ENCODE data around the gene ISG15.
"Not testable (repeated sequence)": the region's sequence is repeated elsewhere in the genome, so short reads cannot be mapped to it uniquely, and the experiment has no call there.

Gene ISG15

DNA sequence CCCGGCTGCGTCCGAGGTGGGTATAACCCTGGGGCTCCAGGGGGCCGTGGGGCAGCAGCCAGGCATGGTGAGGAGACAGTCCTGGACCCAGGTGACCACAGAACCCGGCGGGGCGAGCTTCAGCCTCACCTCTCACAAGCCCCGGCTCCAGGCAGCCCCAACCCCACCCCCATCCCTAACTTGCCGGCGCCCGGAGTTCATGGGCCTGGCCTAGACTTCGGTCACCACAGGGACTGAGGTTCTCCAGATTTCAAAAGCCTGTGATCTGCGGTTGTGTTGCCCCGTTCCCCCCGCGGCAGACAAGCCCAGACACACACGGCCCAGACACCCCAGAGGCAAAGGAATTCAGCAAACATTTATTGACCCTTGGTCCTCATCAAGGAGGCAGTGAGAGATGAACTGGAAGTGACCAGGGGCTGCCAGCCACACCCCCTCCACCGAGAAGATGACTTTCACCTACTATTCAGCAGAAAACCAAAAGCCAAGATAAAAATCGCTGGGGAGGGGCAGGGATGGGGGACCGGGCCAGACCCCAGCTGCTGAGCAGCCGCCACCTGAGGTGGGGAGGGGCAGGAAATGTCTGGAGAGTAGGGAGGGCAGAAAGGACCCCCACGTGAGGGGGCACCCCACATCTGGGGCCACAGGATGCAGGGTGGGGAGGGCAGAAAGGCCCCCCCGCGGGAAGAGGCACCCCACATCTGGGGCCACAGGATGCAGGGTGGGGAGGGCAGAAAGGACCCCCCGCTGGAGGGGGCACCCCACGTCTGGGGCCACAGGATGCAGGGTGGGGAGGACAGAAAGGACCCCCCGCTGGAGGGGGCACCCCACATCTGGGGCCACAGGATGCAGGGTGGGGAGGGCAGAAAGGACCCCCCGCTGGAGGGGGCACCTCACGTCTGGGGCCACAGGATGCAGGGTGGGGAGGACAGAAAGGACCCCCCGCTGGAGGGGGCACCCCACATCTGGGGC, 17.3 kb upstream of the ISG15 start:
- DNase-seq, result no peak

DNA sequence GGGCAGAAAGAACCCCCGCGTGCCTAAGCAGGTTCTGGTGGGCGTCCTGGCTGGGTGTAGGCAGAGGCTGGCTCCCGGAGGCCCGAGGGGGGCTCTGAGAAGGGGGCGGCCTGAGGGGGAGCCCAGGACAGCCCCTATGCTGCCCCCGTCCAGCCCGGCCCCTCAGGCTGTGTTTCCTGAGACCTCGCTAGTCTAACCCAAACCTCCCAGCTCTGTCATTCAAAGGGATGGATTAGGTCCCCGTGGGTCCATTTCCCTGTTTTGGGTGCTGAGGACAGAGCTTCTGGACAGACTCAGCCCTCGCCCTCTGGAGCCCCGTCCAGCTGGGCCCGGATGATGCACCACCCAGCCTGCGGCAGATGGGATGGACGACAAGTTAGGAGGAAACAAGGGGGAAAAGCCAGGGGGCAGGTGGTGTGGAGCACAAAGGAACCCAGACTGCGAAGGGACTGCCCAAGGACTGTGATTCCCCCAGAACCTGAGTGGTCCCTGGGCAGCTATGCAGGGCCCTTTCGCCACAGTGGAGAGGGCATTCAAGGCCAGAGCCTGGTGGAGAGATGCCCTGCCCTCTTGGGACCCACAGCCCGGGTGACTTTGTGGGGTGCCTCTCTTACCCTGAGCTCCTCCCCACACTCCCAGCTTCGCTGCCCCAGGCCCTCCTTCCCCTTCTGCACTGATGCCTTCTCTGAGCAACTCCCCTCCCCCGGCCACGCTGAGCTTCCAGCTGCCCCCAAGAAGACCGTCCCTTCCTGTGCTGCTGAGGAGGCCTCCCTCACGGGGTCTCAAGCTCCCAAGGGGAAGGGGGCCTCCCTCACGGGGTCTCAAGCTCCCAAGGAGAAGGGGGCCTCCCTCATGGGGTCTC, 16.2 kb upstream of the ISG15 start:
- DNase-seq, result no peak

DNA sequence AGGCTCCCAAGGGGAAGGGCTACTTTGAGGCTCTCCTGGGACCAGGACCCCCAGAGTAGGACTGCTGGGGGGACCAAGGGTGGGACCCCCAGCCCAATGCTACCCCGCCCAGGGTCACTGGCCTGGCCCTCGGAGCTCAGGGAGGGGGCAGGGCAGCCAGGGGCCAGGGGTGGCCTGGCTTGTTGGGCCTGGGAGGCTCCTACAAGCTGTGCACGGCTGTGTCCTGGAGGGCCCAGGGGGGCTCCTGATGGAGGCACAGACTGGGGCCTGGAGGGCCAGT, 15.6 kb upstream of the ISG15 start:
- DNase-seq, result no peak

GRCh38 chr1:997993-998744, 15.1 kb upstream of the ISG15 start:
- DNase-seq, result no peak

DNA sequence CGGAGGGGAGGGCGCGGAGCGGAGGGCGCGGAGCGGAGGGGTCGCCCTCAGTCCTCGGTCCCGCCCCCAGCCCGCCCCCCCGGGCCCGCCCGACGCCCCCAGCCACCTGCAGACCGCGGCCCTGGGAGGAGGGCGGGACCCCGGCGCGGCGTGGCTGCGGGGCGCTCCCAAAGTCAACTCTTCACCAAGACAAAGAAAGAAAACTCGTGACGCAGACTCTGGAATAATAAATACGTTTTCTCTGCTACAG, 14.6 kb upstream of the ISG15 start:
- DNase-seq, result no peak

DNA sequence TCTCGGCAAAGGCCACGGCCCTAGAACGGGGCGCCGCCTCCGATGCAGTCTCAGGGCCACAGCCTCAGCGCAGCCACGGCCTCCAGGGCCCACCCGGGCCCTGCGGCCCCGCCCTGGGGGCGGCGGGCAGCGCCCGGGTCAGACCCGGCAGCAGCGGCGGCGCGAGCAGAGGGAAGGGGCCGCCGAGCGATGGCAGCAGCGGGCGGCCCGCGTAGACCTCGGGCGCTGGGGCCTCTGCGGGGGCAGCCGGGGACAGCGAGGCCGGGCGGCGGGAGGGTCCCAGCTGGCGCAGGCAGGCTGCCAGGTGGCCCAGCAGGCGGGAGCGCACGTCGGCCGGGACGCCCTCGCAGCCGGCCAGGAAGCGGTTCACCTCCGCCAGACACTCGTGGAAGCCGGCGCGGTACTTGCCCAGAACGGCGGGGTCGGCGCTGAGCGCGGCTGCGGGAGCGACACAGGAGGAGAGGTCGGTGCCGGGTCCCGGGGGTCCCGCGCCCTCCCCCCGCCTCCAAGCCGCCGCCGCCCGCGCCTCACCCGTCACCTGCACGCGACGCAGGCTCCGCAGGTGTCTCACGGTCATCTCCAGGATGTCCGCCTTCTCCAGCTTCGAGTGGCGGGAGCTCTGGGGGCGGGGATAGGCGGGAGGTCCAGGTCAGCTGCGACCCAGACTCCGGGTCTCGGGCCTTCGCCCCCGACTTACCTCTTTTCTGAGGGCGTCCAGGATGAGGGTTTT, 14.1 kb upstream of the ISG15 start:
- peak; percentile 28 for DNase-seq

GRCh38 chr1:999725-1000356, 13.5 kb upstream of the ISG15 start, which contains the start of gene HES4:
TSS of gene HES4 (minus strand) at chr1:1000097. CDS start at chr1:999973, 124 bp downstream.
- DNase-seq, result peak; percentile 72

DNA sequence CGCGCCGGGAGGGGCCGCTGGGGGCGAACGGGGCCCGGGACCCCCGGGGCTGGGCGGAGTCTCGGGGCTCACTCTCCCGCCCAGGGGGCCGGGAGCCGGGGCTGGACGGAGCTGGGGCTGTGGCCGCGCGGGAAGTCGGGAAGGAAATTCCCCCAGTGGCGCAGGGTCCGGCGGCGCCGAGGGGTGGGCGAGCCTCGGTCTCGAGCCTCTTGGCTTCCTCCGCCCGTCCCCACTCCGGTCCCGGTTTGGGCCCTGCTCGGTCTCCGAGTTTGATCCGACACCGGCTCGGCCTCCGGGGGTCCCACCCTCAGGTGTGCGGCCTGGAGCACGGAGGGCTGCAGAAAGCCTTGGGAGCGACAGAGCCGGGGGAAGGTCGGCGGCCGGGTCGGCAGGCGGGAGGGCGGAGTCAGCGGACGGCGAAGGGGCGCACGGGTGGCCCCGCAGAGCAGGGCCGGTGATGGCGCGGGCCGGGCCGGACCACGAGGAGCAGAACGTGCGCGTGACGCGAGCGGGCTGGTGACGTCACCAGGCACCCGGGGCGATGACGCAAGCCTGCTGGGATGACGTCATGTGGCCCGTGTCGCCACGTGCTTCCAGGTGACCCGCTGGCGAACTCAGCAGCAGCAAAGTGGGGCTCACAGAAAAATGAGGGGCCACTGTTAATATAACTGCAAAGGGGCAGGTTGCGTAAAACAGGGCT, 12.8 kb upstream of the ISG15 start:
- peak; percentile 53 for DNase-seq

DNA sequence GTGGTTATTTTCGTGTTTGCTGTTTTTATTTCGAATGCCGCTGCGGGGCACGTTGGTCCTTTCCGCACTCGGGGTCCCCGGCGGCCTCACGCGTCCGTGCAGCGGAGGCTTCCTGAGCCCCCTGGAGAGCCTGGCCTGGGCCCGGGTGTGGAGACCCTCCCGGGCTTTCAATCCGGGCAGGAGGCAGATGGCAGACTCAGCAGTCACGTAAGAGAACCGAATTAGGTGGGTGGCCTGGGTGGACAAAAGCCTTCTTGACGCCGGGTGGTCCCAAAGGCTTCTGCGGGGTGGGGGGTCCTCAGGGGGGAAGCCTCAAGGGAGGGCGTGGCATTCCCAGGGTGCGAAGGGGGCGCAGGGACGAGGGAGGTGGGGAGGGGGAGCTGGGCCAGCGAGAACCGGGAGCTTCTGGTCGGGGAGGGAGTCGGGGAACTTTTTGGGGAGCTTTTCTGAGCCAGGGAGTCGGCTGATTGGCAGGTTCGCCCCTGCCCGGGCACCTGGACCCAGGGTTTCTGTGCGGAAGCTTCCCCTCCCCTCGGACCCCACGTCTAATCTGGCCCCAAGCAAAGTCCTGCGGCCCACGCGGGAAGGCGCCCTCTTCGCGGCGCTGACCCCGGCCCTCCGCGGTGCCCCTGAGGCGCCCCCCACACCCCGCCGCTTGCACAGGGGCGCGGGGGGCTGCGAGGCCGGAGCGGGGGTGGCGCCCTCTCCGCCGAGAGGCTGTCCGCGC, 12.1 kb upstream of the ISG15 start:
- DNase-seq, result no peak

- no peak for DNase-seq
These were observed 9.5 kb upstream of the ISG15 start for GRCh38 chr1:1003618-1004419.

- DNase-seq, result no peak
These were observed 8.9 kb upstream of the ISG15 start for GRCh38 chr1:1004420-1004779.

- no peak for DNase-seq
These were observed 8.3 kb upstream of the ISG15 start for GRCh38 chr1:1004780-1005697.

DNA sequence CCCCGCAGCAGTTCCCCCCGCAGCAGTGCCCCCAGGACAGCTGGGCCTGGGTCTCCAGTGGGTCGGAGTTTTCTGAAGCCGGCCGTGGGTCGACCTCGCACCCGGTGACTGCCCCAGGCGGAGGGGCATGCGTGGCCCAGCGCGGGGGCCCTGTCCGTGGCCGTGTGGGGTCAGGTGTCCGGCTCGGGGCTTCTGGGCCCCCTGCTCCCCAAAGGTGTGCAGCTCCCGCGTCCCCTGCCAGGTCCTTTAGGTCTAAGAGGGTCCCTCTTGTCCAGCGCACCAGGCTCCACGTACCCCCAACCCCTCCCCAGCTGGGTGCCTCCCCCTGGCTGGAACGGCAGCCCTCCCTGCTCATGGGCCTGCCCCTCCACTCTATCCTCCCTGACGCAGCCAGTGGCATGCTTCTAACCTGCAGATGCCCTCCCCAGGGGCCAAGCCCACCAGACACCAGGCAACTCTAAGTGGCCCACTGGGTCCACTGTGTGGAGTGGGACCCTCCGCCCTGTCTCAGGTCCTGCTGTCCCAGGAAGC, 7.5 kb upstream of the ISG15 start:
- DNase-seq, result no peak

- DNase-seq, result no peak
These were observed 6.8 kb upstream of the ISG15 start for GRCh38 chr1:1006305-1007159.

- not testable (repeated sequence) for DNase-seq
These were observed 3.2 kb upstream of the ISG15 start for GRCh38 chr1:1010131-1010530.

- no peak for DNase-seq
These were observed 1.8 kb upstream of the ISG15 start for GRCh38 chr1:1011396-1011949.

DNA sequence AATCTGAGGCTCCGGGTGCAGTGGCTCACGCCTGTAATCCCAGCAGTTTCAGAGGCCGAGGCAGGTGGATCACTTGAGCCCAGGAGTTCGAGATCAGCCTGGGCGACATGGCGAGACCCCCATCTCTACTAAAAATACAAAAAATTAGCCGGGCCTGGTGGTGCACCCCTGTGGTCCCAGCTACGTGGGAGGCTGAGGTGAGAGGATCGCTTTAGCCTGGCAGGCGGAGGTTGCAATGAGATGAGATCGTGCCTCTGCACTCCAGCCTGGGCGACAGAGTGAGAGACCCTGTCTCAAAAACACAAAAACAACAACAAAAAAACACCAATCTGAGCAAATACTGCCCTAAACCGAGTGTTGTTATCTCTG, 577 bp upstream of the ISG15 start:
- DNase-seq, result peak; percentile 27
